Stimulated activated CD8-positive, alpha-beta memory T cell treated with anti-CD3 and anti-CD28 coated beads, Interleukin-7, amount 100 ng/mL, for 4 hours (primary cell): Measurements from ENCODE around the gene TSPAN18.
"Not testable (repeated sequence)": the region's sequence is repeated elsewhere in the genome, so short reads cannot be mapped to it uniquely, and the experiment has no call there.

Experiments
- DNase-seq, 2 donors: peaks; one replicate each; pipeline ENCODE4 v3.0.0-alpha.2; 2020; ENCODE audit warnings: low read depth in 2 of 2

Gene TSPAN18

DNA sequence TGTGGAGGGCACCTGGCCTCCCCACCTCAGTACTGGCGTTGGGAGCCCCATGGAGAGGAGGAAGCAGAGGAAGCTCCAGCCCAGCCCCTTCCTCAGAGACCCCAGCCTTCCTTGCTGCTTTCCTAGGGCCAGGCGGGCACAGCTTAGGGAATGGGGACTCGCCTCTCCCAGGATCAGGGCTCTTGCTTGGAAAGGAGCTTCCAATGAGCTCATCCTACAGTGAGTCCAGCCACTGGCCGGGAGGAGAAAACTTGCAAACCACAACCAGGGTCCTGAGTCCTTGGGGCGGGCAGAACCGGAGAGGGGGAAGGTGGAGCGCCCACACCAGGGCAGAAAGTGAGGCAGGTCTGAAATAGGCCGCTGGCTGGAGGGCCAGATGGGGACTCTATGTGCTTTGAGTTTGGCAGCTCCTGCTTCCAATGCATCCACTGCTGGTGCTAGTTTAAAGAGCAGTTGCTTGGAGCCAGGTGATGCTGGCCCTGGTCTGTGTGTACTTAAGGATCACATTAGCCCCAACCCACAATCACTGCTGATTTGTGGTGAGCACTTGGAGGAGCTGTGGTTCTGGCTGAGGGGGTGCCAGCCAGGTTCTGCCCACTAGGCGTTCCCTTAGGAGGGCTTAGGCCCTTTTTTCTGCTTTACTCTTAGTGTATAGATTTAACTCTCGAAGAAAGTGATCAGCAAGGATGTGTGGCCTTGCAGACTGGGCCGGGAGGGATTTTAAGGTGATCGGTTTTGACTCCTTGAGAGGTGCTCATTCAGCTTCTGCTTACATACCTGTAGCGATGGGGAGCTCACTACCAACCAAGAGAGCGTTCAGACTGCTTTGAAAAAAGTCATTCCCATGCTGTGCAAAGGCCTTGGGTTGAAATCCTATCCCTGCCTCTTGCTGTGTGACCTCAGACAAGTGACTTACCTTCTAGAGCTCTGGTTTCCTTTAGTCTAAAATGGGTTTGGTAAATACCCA, 142.0 kb downstream of the TSPAN18 start:
- DNase-seq = no peak

DNA sequence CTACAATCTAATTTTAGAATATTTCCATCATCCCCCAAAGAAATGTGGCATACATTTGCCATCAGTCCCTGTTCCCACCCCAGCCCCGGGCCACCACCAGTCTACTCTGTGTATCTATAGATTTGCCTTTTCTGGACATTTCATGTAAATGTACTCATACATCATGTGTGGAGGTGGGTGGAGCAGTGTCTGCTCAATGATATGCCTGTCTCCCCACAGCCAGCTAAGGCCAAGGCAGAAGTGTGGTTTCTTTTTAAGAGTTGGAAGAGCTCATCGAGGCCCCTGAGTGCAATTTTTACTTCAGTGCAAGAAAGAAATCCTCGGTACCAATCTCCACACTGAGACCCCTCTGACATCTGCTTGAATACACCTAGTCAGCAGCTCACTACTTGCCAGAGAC, 143.4 kb downstream of the TSPAN18 start:
- no peak for DNase-seq

- DNase-seq = no peak
These were observed 143.9 kb downstream of the TSPAN18 start for GRCh38 chr11:44870615-44871176.

- DNase-seq = not testable (repeated sequence)
These were observed 144.9 kb downstream of the TSPAN18 start for GRCh38 chr11:44871682-44872081.

- DNase-seq = no peak
These were observed 145.8 kb downstream of the TSPAN18 start for GRCh38 chr11:44872556-44872955.

DNA sequence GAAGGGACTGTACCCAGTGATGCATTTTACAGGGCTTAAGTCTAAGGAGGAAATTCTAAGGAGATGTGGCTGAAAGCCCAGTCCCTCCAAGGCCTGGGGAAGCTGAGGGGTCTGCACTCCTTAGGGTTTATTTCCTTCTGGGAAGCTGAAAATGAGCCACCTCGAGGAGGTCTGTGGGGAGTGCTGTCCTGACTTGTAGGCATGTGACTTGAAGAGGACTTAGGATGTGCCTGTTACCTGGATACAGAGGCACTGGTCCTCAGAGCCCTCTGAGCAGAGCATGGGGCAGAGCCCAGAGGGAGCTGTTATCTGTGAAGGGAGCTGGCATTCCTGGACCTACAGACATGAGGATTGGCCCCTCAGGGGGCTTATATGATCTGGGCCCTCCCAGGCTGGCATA, 146.8 kb downstream of the TSPAN18 start:
- DNase-seq = no peak

GRCh38 chr11:44874284-44874683, 147.5 kb downstream of the TSPAN18 start:
- DNase-seq = no peak

DNA sequence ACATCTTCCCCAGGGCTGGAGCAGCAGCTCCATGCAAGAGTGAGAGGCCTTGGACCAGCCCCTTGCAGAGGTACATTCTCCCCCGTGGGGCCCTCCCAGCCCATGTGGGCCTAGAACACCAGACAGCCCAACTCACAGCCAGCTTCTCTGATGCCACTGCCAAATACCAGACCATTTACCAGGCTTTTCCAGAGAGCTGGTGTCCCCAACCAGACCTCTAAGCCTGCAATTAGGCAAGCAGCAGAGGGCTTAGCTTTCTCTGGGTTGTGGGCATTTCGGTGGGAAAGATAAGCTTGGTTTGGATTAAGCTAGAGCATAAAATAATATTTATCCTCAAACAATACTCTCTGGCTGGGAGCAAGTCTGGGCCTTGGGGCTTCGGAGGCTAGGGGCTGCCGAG, 148.3 kb downstream of the TSPAN18 start:
- no peak for DNase-seq

DNA sequence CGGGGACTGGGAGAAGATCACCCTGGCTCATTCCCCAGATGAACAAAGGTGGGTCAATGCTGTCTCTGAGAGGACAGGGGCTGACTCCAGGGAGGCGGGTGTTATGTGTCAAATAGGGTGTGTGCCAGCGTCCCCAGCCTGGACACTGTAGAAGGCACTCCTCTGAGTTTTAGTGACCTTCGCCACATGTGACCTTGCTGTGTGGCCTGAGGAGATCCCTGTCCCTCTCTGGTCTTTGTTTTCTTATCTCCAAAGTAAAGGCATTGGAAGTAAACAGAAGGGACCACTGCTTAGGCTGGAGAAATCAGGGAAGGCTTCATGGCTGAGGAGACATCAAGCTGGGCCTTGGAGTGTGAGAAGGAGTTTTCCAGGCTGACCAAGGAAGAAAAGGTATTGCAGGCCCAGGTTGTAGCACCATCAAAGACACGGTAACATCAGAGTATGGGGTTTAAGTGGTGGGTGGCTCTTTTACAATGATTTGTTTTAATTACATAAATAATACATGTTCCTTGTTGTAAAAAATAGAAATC, 149.5 kb downstream of the TSPAN18 start:
- DNase-seq = no peak

- DNase-seq = no peak
These were observed 150.1 kb downstream of the TSPAN18 start for GRCh38 chr11:44876906-44877305.

DNA sequence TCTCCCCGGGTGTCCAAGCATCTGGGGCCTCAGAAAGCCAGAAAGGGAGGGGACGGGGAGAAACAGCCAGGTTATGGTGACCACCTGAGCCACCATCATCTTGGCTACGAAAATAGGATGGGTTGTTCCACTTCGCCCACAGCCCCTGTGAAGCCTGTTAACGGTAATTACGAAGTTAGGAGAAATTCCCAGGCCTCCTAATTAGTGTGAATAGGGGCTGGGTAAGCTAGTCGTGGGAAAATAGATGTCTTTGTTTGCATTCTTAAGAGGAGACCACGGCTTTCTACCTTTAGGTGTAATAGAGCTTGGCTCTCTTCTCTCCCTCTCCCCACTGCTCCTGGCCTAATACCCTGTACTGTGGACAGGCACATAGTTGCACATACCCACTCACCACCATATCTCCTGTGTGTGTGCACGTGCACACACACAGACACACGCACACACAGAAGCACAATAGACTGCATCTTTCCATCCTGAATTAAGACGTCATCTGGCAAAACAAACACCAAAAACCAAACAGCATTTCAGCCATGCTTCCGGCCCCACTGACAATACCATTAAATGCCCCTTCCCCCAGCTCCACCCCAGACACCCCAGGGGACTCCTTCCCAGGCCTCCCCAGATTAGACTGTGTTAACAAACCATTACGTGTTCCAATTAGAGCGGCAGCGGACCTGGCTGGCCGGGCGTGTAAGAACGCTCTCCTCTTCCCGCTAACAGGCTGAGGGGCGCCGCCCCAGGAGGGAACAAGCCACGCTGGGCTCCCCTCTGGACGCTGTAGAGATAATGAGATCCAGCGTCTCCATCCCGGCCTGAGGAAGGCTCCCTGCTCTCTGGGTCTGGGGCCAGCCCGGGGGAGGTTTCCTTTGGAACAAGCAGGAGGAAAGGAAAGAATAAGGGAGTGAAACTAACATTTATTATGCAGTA, 151.1 kb downstream of the TSPAN18 start:
- DNase-seq = no peak

DNA sequence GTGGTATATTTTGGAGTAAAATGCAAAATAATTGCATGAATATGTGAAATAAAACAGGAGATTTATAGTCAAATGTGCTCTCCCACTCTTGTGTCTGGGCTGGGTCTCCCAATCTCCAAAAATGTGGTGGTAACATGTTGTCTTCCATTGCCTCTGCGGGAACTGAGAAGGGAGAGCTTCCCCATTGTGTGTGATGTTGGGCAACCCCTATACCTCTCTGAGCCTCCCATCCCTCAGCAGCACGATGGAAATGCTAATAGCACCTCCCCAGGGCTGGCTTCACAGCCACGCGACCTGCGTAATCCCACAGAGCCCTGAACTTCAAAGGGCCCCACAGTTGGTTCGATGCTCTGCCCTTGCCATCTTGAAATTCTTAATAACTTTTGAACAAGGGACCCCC, 151.9 kb downstream of the TSPAN18 start:
- DNase-seq = no peak

DNA sequence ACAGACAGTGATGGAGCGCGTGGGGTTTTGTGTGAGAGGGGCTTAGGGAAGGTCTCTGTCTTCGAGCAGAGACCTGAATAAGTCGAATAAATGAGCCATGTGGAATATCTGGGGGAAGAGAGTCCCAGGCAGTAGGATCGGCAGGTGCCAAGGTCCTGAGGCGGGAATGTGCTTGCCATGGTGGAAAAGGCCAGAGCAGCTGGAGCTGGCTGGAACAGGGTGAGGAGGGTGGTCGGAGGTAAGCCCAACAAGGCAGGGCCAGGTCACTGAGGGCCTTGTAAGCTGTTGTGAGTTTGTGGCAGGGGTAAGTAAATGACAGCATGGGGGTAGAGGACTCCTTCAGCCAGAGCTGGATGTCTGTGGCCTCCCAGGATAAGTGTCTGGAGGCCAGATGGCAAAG, 152.7 kb downstream of the TSPAN18 start:
- no peak for DNase-seq

DNA sequence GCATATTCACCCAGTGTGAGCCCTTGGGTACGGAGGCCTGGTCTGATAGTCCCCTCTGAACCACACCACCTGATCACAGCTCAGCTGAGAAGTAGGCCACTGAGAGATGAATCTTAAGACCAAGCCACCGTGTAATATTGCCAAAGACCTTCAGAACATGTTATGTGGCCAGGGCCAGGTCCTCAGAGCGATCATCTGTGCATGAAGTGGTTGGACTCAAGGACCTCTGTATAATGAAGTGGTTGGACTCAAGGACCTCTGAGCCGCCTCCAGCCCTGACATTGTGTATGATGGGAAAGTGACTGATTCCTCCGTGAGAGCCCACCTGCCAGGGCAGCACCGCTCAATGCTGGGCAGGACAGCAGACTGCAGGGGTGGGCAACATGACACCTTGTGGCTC, 153.7 kb downstream of the TSPAN18 start:
- no peak for DNase-seq

DNA sequence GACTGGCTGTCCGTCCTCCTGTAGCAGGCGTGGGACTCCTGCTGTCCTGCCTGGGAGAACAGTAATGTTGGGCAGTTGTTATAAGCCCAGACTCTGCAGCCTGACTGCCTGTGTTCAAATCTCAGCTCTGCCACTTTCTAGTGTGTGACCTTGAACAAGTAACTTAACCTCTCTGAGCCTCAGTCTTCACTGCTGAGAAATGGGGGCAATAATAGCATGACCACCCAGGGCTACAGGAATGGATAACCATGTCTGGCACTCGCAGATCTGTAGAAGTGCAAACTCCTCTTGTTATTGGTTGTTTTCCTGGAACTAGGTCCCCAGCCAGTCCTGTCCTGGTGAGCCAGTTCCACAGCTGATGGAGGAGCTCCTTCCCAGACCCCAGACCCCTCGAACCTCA, 154.2 kb downstream of the TSPAN18 start:
- no peak for DNase-seq

- DNase-seq = no peak
These were observed 156.5 kb downstream of the TSPAN18 start for GRCh38 chr11:44883277-44883676.

GRCh38 chr11:44884056-44884455, 157.3 kb downstream of the TSPAN18 start:
- no peak for DNase-seq

- no peak for DNase-seq
These were observed 158.5 kb downstream of the TSPAN18 start for GRCh38 chr11:44885065-44885810.

DNA sequence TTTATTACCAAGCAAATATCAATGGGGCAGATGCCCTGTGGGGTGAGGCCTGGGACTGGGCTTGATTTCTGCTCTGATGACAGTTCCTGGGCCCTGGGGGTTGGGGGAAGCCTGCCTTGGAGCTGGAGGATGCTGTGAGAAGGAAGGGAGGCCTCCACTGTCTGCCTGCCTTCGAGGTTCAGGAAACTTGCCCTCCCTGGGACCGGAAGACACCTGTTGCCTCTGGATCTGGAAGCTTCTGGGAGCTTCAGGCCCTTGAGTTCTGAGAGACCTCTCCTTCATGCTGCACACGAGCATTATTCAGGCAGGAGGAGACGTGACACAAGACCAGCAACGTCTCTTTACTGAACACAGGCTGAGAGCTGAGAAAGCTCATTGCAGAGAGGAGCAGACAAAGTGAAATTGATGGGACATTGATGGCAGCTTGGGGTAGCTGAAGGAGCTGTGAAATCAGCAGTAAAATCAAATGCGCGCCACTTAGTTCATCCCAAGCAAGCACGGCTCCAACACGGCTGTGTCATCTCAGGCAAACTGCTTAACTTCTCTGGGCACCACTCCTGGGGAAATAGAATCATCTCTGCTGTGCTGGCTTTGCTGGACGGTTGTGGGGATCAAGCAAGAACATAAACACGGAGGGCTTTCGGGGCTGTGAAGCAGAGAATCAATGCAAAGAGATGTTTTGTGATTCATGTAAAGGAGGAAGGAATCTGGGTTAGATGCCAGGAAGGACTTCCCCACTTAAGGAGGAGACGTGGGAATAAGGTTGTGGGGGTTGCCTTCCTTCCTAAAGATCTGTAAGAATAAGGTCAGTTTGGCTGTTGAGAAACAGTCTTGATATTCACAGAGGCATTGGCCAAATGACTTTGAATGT, 159.4 kb downstream of the TSPAN18 start:
- DNase-seq = no peak

- DNase-seq = no peak
These were observed 160.0 kb downstream of the TSPAN18 start for GRCh38 chr11:44886790-44887140.
